CD4-positive, alpha-beta T cell treated with Interleukin-15 for 1 hour (primary cell): ENCODE results near the gene C3orf20.

Source experiments
- DNase-seq: peaks from one replicate; pipeline ENCODE4 v3.0.0-alpha.2; 2020

The C3orf20 gene

GRCh38 chr3:14819671-14820070 is 144.7 kb downstream of the C3orf20 start:
- no peak for DNase-seq

DNA sequence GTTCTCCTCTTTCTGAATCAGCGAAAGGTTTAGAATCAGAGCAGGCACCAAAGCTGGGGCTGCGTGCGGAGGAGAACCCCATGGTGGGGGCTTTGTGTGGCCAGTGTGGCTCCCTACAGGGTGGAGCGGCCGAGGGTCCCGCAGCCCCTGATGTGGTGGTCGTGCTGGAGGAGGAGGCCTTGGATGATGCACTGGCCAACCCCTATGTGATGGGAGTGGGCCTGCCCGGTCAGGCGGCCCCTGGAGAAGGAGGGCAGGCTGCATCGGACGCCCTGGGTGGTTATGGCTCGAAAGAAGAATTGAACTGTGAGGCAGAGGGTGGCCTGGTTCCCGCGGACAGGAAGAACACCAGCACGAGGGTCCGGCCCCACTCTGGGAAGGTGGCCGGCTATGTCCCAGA is 145.2 kb downstream of the C3orf20 start:
- DNase-seq = no peak

DNA sequence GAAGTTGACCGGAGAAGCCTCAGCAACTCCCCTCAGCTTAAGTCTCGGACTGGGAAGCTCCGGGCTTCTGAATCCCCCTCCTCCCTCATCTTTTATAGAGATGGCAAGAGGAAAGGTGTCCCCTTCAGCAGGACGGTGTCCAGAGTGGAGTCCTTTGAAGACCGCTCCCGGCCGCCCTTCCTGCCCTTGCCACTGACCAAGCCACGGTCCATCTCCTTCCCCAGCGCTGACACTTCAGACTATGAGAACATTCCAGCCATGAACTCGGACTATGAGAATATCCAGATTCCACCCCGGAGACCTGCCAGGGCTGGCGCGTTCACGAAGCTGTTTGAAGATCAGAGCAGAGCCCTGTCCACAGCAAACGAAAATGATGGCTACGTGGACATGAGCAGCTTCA is 146.2 kb downstream of the C3orf20 start:
- DNase-seq = no peak

- no peak for DNase-seq
These were observed 147.2 kb downstream of the C3orf20 start for GRCh38 chr3:14822134-14822533.
